Fibroblast of lung (primary cell): ENCODE data around the gene NTMT2.

Experiments
- CTCF ChIP-seq, 2 donors: IDR thresholded peaks in 1 of 2; conservative IDR thresholded peaks in 1 of 2; 1 replicate in 1 of 2; 2 replicates in 1 of 2; pipeline ENCODE4 v1.5.1; 2011 to 2012; ENCODE audit warnings: low read length in 2 of 2, control low read depth in 1 of 2, inconsistent platforms in 1 of 2, low read depth in 1 of 2, mild to moderate bottlenecking in 1 of 2
- EZH2 ChIP-seq: IDR thresholded peaks from 2 replicates; pipeline ENCODE4 v1.5.1; 2012; ENCODE audit warnings: low read length, control low read depth, mild to moderate bottlenecking; ENCODE audit errors: missing control alignments

GRCh38 chr1:170198584-170198983, 52.8 kb downstream of the NTMT2 start:
- TF ChIP-seq EZH2 (no peak), CTCF (conservative IDR thresholded peaks at IDR 0.05 in 1 of 2, IDR thresholded peaks at IDR 0.05 in 1 of 2; ENCODE audit: low read depth in 1 of 2, low read length in 2 of 2) (no peak)
